ENCODE measurements around the gene CEP162. TPM values are rescaled to one million over a fixed set of nuclear protein-coding genes. Genes with fewer than 3 reads are reported as not detected.

The CEP162 gene
- total and polyA plus RNA-seq, 10 of the 15 experiments (the other 5 are each of a cell fraction or from before 2014, with no cell fraction given), result 2.7 to 7.9 (median 4.5) TPM

DNA sequence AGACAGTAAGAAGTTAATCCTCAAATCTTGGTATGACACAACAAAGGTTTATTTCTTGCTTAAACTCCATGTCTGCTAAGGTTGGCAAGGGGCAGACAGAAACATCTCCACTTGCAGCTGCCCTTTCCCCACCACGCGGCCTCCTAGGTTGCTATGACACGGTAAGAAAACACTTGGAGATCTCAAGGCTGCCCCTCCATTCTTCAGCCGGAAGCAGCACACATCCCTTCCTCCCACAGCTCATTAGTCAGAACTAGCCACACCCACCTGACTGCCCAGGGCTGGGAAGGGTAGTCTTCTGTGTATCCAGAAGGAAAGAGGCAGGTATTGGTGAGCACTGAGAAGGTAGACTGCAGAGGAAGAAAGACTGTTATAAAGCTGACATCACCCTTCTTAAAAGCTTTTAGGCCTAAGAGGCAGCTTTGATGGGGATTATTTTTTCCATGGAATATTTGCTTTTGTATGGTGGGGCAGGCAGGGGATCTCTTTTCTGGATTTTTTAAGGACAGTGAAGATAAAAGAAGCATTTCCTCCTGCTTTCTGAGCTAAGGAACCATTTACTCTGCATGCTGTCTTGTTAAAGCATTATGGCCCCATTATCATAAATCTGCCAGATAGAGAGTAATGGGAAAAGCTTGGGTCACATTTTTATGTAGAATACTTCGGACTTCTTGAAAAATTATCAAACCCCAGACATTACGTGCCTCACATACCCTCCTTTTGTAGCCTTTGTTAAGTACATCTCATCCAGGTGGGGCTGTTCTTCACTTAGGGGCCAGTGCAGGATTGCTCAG lies 152.3 kb downstream of the CEP162 start:
- Histone ChIP-seq H3K27ac (ENCODE audit: control insufficient read depth, insufficient read depth) (no peak overlapping the region), H3K9ac (ENCODE audit: control insufficient read depth, insufficient read depth, low read length) (no peak overlapping the region), H4K20me1 (ENCODE audit: control insufficient read depth, insufficient read depth) (no peaks in the 10 kb centered on the region), H3K9me3 (replicated peaks; ENCODE audit: control insufficient read depth, insufficient read depth, low read length) (no peaks in the 10 kb centered on the region), H3K4me1 (ENCODE audit: control insufficient read depth, insufficient read depth, low read length) (no peaks in the 10 kb centered on the region), H3K36me3 (ENCODE audit: control insufficient read depth in 2 of 2, insufficient read depth in 2 of 2, low read length in 1 of 2) (no peaks in the 10 kb centered on the region), H3K4me2 (ENCODE audit: control insufficient read depth, insufficient read depth) (no peak overlapping the region), H3K4me3 (no peak overlapping the region), H2AFZ (ENCODE audit: control insufficient read depth, low read depth, low read length) (no peak overlapping the region), H3K79me2 (ENCODE audit: control insufficient read depth, insufficient read depth, low read length) (no peaks in the 10 kb centered on the region), H3K27me3 (replicated peaks in 1 of 2; ENCODE audit: control insufficient read depth in 2 of 2, insufficient read depth in 2 of 2, low read length in 1 of 2) (no peaks in the 10 kb centered on the region)
- intact Hi-C loops (cut with micrococcal nuclease; ENCODE audit: unreplicated experiment) (no loop called here), in situ Hi-C loops (cut with MboI) (no loop called here)
- RAD21 ChIA-PET (ENCODE audit: unreplicated experiment), result no interaction called here
- no TSS peak for BruUV-seq (replicated peaks)
- SMC1A ChIA-PET (ENCODE audit: uncharacterized antibody, unreplicated experiment), result no interaction called here
- CTCF ChIA-PET, result interaction anchor here (0.6 kb wide), 1 partner anchor 1081 kb away, joined by 4 read pairs; no protein-coding TSS in a partner anchor
- ATAC-seq (no peak), FAIRE-seq (no peak), DNase-seq (ENCODE audit: low read depth, low spot score) (no peak)
- POLR2A ChIA-PET, result no interaction called here
- TF ChIP-seq RAD51 (IDR thresholded peaks at IDR 0.05) (no peak), KLF5 (IDR thresholded peaks at IDR 0.05; ENCODE audit: partially characterized antibody) (no peak), CREM (IDR thresholded peaks at IDR 0.05; ENCODE audit: low read depth) (no peak)
- 48% methylated on average over 6 of the region's 6 CpGs for WGBS (ENCODE audit: insufficient coverage, insufficient replicate concordance, low lambda C conversion rate, missing lambda C conversion rate)

Other genes starting within 250 kb of the CEP162 start
- gene MRAP2, start 193.9 kb downstream of the CEP162 start, total RNA-seq (2014; rRNA removed), result not detected in 2 replicates
- not detected in 2 replicates for gene MRAP2, start 193.9 kb downstream of the CEP162 start, total RNA-seq (2014; rRNA removed; fragmentation: Illumina TruSeq; extraction: Trizol)
- gene MRAP2, start 193.9 kb downstream of the CEP162 start, total RNA-seq (2021), result not detected in 2 replicates
- not detected in 2 replicates for gene MRAP2, start 193.9 kb downstream of the CEP162 start, polyA plus RNA-seq (2011; rRNA removed)
- gene MRAP2, start 193.9 kb downstream of the CEP162 start, polyA plus RNA-seq (2014; fragmentation: Illumina TruSeq; extraction: Trizol), result not detected in 2 replicates
- gene MRAP2, start 193.9 kb downstream of the CEP162 start, polyA plus RNA-seq (2014; fragmentation: Nextera tagmentation; extraction: Ambion mirVana), result not detected
- gene MRAP2, start 193.9 kb downstream of the CEP162 start, polyA plus RNA-seq (2014; rRNA removed), result not detected in 2 replicates
- not detected for gene MRAP2, start 193.9 kb downstream of the CEP162 start, polyA plus RNA-seq (2016; fragmentation: Nextera tagmentation; extraction: Ambion mirVana)